H1 (cell line): ENCODE measurements around the gene TPSG1. TPM values are rescaled to one million over a fixed set of nuclear protein-coding genes. Genes with fewer than 3 reads are reported as not detected.
A peak's percentile ranks its signal among the peaks of the same experiment; 100 is the strongest.

Source experiments
- CTCF ChIA-PET: fragments of 300-600 bp; sonication (Branson Sonifier 250); formaldehyde crosslinking; loops from one replicate; lab custom pipeline; 2021; ENCODE audit not compliant: partially characterized antibody; lab: Charles Lee
- POLR2A ChIA-PET: fragments of 300-600 bp; sonication (Branson Sonifier 250); formaldehyde crosslinking; loops from one replicate; lab custom pipeline; 2021; ENCODE audit warnings: inconsistent platforms; ENCODE audit not compliant: partially characterized antibody; lab: Charles Lee
- DNase-seq, 2 experiments: peaks; one replicate each; pipeline versions ENCODE4 v3.0.0 to v3.0.0-alpha.2; 2010 to 2022; ENCODE audit warnings: low spot score in 2 of 2, low read depth in 1 of 2, mixed read lengths in 1 of 2
- FAIRE-seq: peaks from 2 replicates; lab custom pipeline; 2011; peaks lifted over from hg19 to GRCh38; lab: Jason Lieb, UNC
- H2AFZ ChIP-seq: 2 replicates; pipeline ENCODE4 v1.8.1; 2012; ENCODE audit warnings: low read length, inconsistent platforms
- H2AK5ac ChIP-seq: 2 replicates; pipeline ENCODE4 v1.6.1; 2013; ENCODE audit warnings: low read depth, low read length
- H2BK120ac ChIP-seq: replicated peaks from 2 replicates; pipeline ENCODE3; 2013; ENCODE audit warnings: low read depth, low read length, inconsistent platforms
- H2BK12ac ChIP-seq: 2 replicates; pipeline ENCODE4 v1.6.1; 2013; ENCODE audit warnings: low read depth, low read length
- H2BK15ac ChIP-seq: 2 replicates; pipeline ENCODE4 v1.6.1; 2013; ENCODE audit warnings: low read length
- H2BK20ac ChIP-seq: 2 replicates; pipeline ENCODE4 v1.6.1; 2013; ENCODE audit warnings: low read length
- H2BK5ac ChIP-seq: 2 replicates; pipeline ENCODE4 v1.6.1; 2013; ENCODE audit warnings: low read depth, low read length
- H3K14ac ChIP-seq: 2 replicates; pipeline ENCODE4 v1.6.1; 2013; ENCODE audit warnings: inconsistent platforms; ENCODE audit not compliant: insufficient read length
- H3K18ac ChIP-seq: 2 replicates; pipeline ENCODE4 v1.6.1; 2013; ENCODE audit warnings: low read length; ENCODE audit errors: extremely low read depth
- H3K23ac ChIP-seq: 2 replicates; pipeline ENCODE4 v1.6.1; 2013; ENCODE audit warnings: inconsistent platforms; ENCODE audit not compliant: insufficient read length
- H3K23me2 ChIP-seq: 2 replicates; pipeline ENCODE4 v1.6.1; 2013; ENCODE audit warnings: low read depth, low read length
- H3K27ac ChIP-seq: 2 replicates; pipeline ENCODE4 v1.6.1; 2011; ENCODE audit warnings: low read depth, low read length, inconsistent platforms
- H3K27me3 ChIP-seq, 4 experiments: replicated peaks in 1 of 4; 1 replicate in 1 of 4; 2 replicates in 3 of 4; pipeline versions ENCODE4 v1.6.1 to v1.8.1; 2011 to 2013; ENCODE audit warnings: low read length in 3 of 4, mild to moderate bottlenecking in 3 of 4, inconsistent platforms in 2 of 4, mixed read lengths in 2 of 4, moderate library complexity in 1 of 4; ENCODE audit not compliant: control insufficient read depth in 3 of 4, insufficient read depth in 3 of 4; ENCODE audit errors: extremely low read depth in 1 of 4
- H3K36me3 ChIP-seq, 4 experiments: 2 replicates each; pipeline versions ENCODE4 v1.6.1 to v1.8.1; 2011 to 2013; ENCODE audit warnings: mild to moderate bottlenecking in 4 of 4, low read length in 3 of 4, moderate library complexity in 2 of 4, control low read depth in 1 of 4, inconsistent platforms in 1 of 4; ENCODE audit not compliant: insufficient read depth in 4 of 4, control insufficient read depth in 2 of 4
- H3K4ac ChIP-seq: replicated peaks from 2 replicates; pipeline ENCODE3; 2013; ENCODE audit warnings: low read length, low read depth, mixed read lengths, inconsistent platforms; ENCODE audit not compliant: insufficient read length
- H3K4me1 ChIP-seq, 4 experiments: replicated peaks in 1 of 4; 1 replicate in 1 of 4; 2 replicates in 3 of 4; pipeline versions ENCODE4 v1.6.1 to v1.8.1; 2011 to 2013; ENCODE audit warnings: low read length in 3 of 4, inconsistent platforms in 2 of 4, mixed read lengths in 1 of 4; ENCODE audit not compliant: insufficient read depth in 4 of 4, control insufficient read depth in 3 of 4
- H3K4me2 ChIP-seq, 2 experiments: 2 replicates each; pipeline versions ENCODE4 v1.6.1 to v1.8.1; 2011 to 2013; ENCODE audit warnings: low read depth in 2 of 2, low read length in 2 of 2, control low read depth in 1 of 2, inconsistent platforms in 1 of 2, mild to moderate bottlenecking in 1 of 2; ENCODE audit not compliant: insufficient read depth in 1 of 2
- H3K4me3 ChIP-seq, 4 experiments: fragments of 200-600, 300-600 bp in 1 of 4; sonication (generic), shearing (Covaris generic), sonication (Bioruptor Twin) in 1 of 4; 2 replicates each; pipeline versions ENCODE4 v1.5.1 to v1.8.1; 2011 to 2016; ENCODE audit warnings: low read length in 4 of 4, low read depth in 3 of 4, control low read depth in 2 of 4, inconsistent platforms in 2 of 4, mild to moderate bottlenecking in 2 of 4, mixed read lengths in 1 of 4, moderate library complexity in 1 of 4; ENCODE audit not compliant: insufficient read depth in 2 of 4; ENCODE audit errors: extremely low read depth in 1 of 4
- H3K56ac ChIP-seq: replicated peaks from 2 replicates; pipeline ENCODE3; 2013; ENCODE audit warnings: low read depth, mild to moderate bottlenecking, mixed read lengths, low read length, inconsistent platforms; ENCODE audit not compliant: insufficient read length
- H3K79me1 ChIP-seq: 2 replicates; pipeline ENCODE4 v1.6.1; 2013; ENCODE audit warnings: low read depth, low read length, control low read depth
- H3K79me2 ChIP-seq, 2 experiments: 2 replicates each; pipeline versions ENCODE4 v1.6.1 to v1.8.1; 2012 to 2013; ENCODE audit warnings: low read length in 2 of 2, mild to moderate bottlenecking in 2 of 2, inconsistent platforms in 1 of 2; ENCODE audit not compliant: insufficient read depth in 2 of 2, control insufficient read depth in 1 of 2
- H3K9ac ChIP-seq, 4 experiments: replicated peaks in 1 of 4; 1 replicate in 1 of 4; 2 replicates in 3 of 4; pipeline versions ENCODE4 v1.6.1 to v1.8.1; 2011 to 2013; ENCODE audit warnings: low read depth in 3 of 4, low read length in 3 of 4, control low read depth in 2 of 4, mild to moderate bottlenecking in 2 of 4, moderate library complexity in 2 of 4, inconsistent platforms in 1 of 4; ENCODE audit errors: extremely low read depth in 1 of 4
- H3K9me3 ChIP-seq, 2 experiments: 2 replicates each; pipeline versions ENCODE4 v1.6.1 to v1.8.1; 2012 to 2013; ENCODE audit warnings: mild to moderate bottlenecking in 2 of 2, moderate library complexity in 2 of 2, control low read depth in 1 of 2, inconsistent platforms in 1 of 2, low read depth in 1 of 2, low read length in 1 of 2, mixed read lengths in 1 of 2; ENCODE audit not compliant: insufficient read depth in 2 of 2
- H4K20me1 ChIP-seq, 2 experiments: replicated peaks in 1 of 2; 2 replicates each; pipeline versions ENCODE3 to v1.8.1; 2011 to 2013; ENCODE audit warnings: inconsistent platforms in 2 of 2, low read length in 2 of 2, mild to moderate bottlenecking in 1 of 2; ENCODE audit not compliant: insufficient read depth in 2 of 2, control insufficient read depth in 1 of 2
- H4K5ac ChIP-seq: 2 replicates; pipeline ENCODE4 v1.6.1; 2013; ENCODE audit warnings: low read length, low read depth, mixed read lengths, inconsistent platforms; ENCODE audit not compliant: insufficient read length
- H4K8ac ChIP-seq: 2 replicates; pipeline ENCODE4 v1.8.0; 2013; ENCODE audit warnings: mild to moderate bottlenecking, moderate library complexity, low read length, inconsistent platforms; ENCODE audit not compliant: insufficient read depth; ENCODE audit errors: extremely low read depth
- H4K91ac ChIP-seq: replicated peaks from 2 replicates; pipeline ENCODE3; 2013; ENCODE audit warnings: low read length, mixed read lengths, inconsistent platforms; ENCODE audit not compliant: insufficient read length
- ATF3 ChIP-seq: IDR thresholded peaks from 2 replicates; pipeline ENCODE4 v1.6.1; 2011; ENCODE audit warnings: low read depth, mild to moderate bottlenecking, low read length; ENCODE audit not compliant: insufficient read depth
- CEBPB ChIP-seq: IDR thresholded peaks from 2 replicates; pipeline ENCODE4 v1.6.1; 2012; ENCODE audit warnings: low read depth, low read length
- CTCF ChIP-seq, 3 experiments: IDR thresholded peaks; 1 replicate in 2 of 3; 2 replicates in 1 of 3; pipeline versions ENCODE4 v1.5.1 to v1.6.1; 2011; ENCODE audit warnings: low read length in 3 of 3, mild to moderate bottlenecking in 3 of 3, inconsistent platforms in 2 of 3, low read depth in 1 of 3, moderate library complexity in 1 of 3; ENCODE audit not compliant: insufficient read depth in 1 of 3; ENCODE audit errors: control extremely low read depth in 1 of 3
- HDAC2 ChIP-seq, 2 experiments: fragments of 300-600 bp in 1 of 2; sonication (generic) in 1 of 2; IDR thresholded peaks; 2 replicates each; pipeline ENCODE4 v1.6.1; 2011 to 2012; ENCODE audit warnings: low read depth in 2 of 2, low read length in 2 of 2, mild to moderate bottlenecking in 2 of 2, moderate library complexity in 2 of 2, borderline replicate concordance in 1 of 2, inconsistent platforms in 1 of 2
- MAX ChIP-seq: IDR thresholded peaks from 2 replicates; pipeline ENCODE4 v1.6.1; 2012; ENCODE audit warnings: inconsistent platforms
- RFX5 ChIP-seq: IDR thresholded peaks from 2 replicates; pipeline ENCODE4 v1.6.1; 2011; ENCODE audit warnings: low read depth, low read length, improper control_type of control experiment, borderline replicate concordance
- RXRA ChIP-seq: IDR thresholded peaks from 2 replicates; pipeline ENCODE4 v1.6.1; 2011; ENCODE audit warnings: low read depth, mild to moderate bottlenecking, low read length, moderate library complexity; ENCODE audit not compliant: insufficient read depth
- SAP30 ChIP-seq: fragments of 300-600 bp; sonication (generic); IDR thresholded peaks from 2 replicates; pipeline ENCODE4 v1.7.1; 2012; ENCODE audit warnings: low read length, moderate library complexity, mild to moderate bottlenecking, inconsistent platforms; ENCODE audit not compliant: insufficient read depth, insufficient replicate concordance
- SP1 ChIP-seq: IDR thresholded peaks from 2 replicates; pipeline ENCODE4 v1.6.1; 2011; ENCODE audit warnings: low read depth, low read length
- ZNF274 ChIP-seq: IDR thresholded peaks from 2 replicates; pipeline ENCODE4 v1.7.0; 2012; ENCODE audit warnings: low read length, borderline replicate concordance; ENCODE audit errors: extremely low read depth
- WGBS, 2 experiments: shearing (Covaris generic) in 1 of 2; methylation state at CpG; one replicate each; pipeline versions ENCODE4 v1.1.6 to v1.1.7; 2013 to 2015; ENCODE audit warnings: low lambda C conversion rate in 2 of 2, mixed read lengths in 2 of 2, inconsistent platforms in 1 of 2, low coverage in 1 of 2, missing lambda C conversion rate in 1 of 2; ENCODE audit not compliant: insufficient replicate concordance in 2 of 2, insufficient coverage in 1 of 2, insufficient read length in 1 of 2; ENCODE audit errors: extremely low coverage in 1 of 2, missing lambda C conversion rate in 1 of 2; 5-methylcytosine and 5-hydroxymethylcytosine counted together
- polyA plus RNA-seq, 7 experiments: library from polyadenylated mRNA; depleted of rRNA in 3 of 7; stranded (reverse) in 5 of 7; unstranded in 2 of 7; fragments of >200 nt in 5 of 7; fragments of 200-250 nt in 2 of 7; gene quantifications; 1 replicate in 5 of 7; 2 replicates in 1 of 7; 4 replicates in 1 of 7; pipeline versions ENCODE4 v1.2.1 to v1.2.3, GENCODE V29; 2011 to 2013; ENCODE audit warnings: missing spikeins in 2 of 7, mixed read lengths in 2 of 7
- total RNA-seq: library from RNA; stranded (reverse); fragmentation: NEBNext Ultra II Directional; extraction: Animal tissue kit (Norgen Biotek cat#: 25700); gene quantifications from 2 replicates; pipeline ENCODE4 v1.2.1, GENCODE V29; 2021

The TPSG1 gene
- total and polyA plus RNA-seq, 2 of the 8 experiments (the other 6 are each of a cell fraction or from before 2014, with no cell fraction given), result not detected

- H3K27ac ChIP-seq, result no peak overlapping the region
- no peak overlapping the region for H2BK5ac ChIP-seq
- H3K9ac ChIP-seq, result no peak overlapping the region
- H2BK12ac ChIP-seq, result no peak overlapping the region
- TF ChIP-seq CTCF (IDR thresholded peaks at IDR 0.05; ENCODE audit: control extremely low read depth in 1 of 3, insufficient read depth in 1 of 3, low read depth in 1 of 3, low read length in 3 of 3), result no peak
- no peak for TF ChIP-seq ATF3
- no peak for TF ChIP-seq RFX5
- TF ChIP-seq SP1, result no peak
- no peak for TF ChIP-seq SAP30
- no peak for TF ChIP-seq MAX
- TF ChIP-seq RXRA, result no peak
- no peak for TF ChIP-seq HDAC2 (IDR thresholded peaks at IDR 0.05; ENCODE audit: borderline replicate concordance in 1 of 2, low read depth in 2 of 2, low read length in 2 of 2)
- no peak for TF ChIP-seq ZNF274
- TF ChIP-seq CEBPB, result no peak
- 94% methylated on average over 12 of the region's 19 CpGs; no CpG with 5 or more reads in 1 of the 2 experiments for WGBS, 2 experiments
- no peak overlapping the region for H3K14ac ChIP-seq
- H3K9me3 ChIP-seq, result no peaks in the 10 kb centered on the region
- H2BK15ac ChIP-seq, result no peak overlapping the region
- H3K23ac ChIP-seq, result no peak overlapping the region
- no peaks in the 10 kb centered on the region for H3K23me2 ChIP-seq
- no peak overlapping the region for H3K4me3 ChIP-seq
- no peak overlapping the region for H4K91ac ChIP-seq
- H4K8ac ChIP-seq, result 0 out of 2 replicates have a peak overlapping the region, but pooled peaks have one; percentile 25
- peaks cover 7% of the 10 kb centered on the region for H3K79me1 ChIP-seq
- peaks cover 10 to 30% of the 10 kb centered on the region in 2 experiments for H4K20me1 ChIP-seq
- no peaks in the 10 kb centered on the region for H3K27me3 ChIP-seq
- no peak overlapping the region for H3K4me2 ChIP-seq
- no peak overlapping the region for H3K4ac ChIP-seq
- H2AK5ac ChIP-seq, result no peak overlapping the region
- no peak overlapping the region for H2BK120ac ChIP-seq
- H3K36me3 ChIP-seq, result no peaks in the 10 kb centered on the region; a peak in 1 of 8 replicates
- H3K4me1 ChIP-seq, result peaks cover 0 to 3% (median under 1%) of the 10 kb centered on the region in 4 experiments; a peak in 4 of 7 replicates
- H3K56ac ChIP-seq, result no peak overlapping the region
- no peak overlapping the region for H3K18ac ChIP-seq
- no peak overlapping the region for H4K5ac ChIP-seq
- H2BK20ac ChIP-seq, result no peak overlapping the region
- DNase-seq (no peak), FAIRE-seq (no peak)
- peaks cover 0 to 3% of the 10 kb centered on the region in 2 experiments; a peak in 1 of 4 replicates for H3K79me2 ChIP-seq
- H2AFZ ChIP-seq, result no peak overlapping the region
- ChIA-PET POLR2A (interaction anchor here (1.0 to 1.5 kb wide), 3 partner anchors 11 to 26 kb away, joined by 3 to 4 read pairs (median 4); no protein-coding TSS in a partner anchor), CTCF (interaction anchor here (1.0 to 4.7 kb wide), 9 partner anchors 10 to 81 kb away, joined by 3 to 16 read pairs (median 8); no protein-coding TSS in a partner anchor)
Observed at GRCh38 chr16:1182316-1182671, 42.8 kb downstream of the TPSG1 start.
